ENCODE data around the gene TPSAB1.

Gene TPSAB1

GRCh38 chr16:1288813-1289476 lies 48.4 kb downstream of the TPSAB1 start:
- DNase-seq = no peak

- DNase-seq = no peak
Measured at GRCh38 chr16:1289477-1289866, 49.0 kb downstream of the TPSAB1 start.

GRCh38 chr16:1290063-1290501 lies 49.6 kb downstream of the TPSAB1 start:
- DNase-seq = no peak

- DNase-seq = no peak
Measured at GRCh38 chr16:1290860-1291575, 50.5 kb downstream of the TPSAB1 start.

GRCh38 chr16:1291576-1291974 lies 51.1 kb downstream of the TPSAB1 start:
- no peak for DNase-seq
